GM18502 (cell line): Measurements from ENCODE around the gene ANKRA2.

ENCODE experiments used
- ATAC-seq: cut with Tn5 transposase; IDR thresholded peaks from one replicate; pipeline ENCODE4 v1.9.1; 2021; ENCODE audit warnings: mild to moderate bottlenecking; ENCODE audit not compliant: unreplicated experiment, poor library complexity

Gene ANKRA2, protein sequence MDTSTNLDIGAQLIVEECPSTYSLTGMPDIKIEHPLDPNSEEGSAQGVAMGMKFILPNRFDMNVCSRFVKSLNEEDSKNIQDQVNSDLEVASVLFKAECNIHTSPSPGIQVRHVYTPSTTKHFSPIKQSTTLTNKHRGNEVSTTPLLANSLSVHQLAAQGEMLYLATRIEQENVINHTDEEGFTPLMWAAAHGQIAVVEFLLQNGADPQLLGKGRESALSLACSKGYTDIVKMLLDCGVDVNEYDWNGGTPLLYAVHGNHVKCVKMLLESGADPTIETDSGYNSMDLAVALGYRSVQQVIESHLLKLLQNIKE

GRCh38 chr5:73565139-73565968 lies at the start of gene ANKRA2, which contains the start of gene UTP15:
TSS of gene ANKRA2 (minus strand) at chr5:73565639. CDS start at chr5:73562881, 2,758 bp downstream.
TSS of gene UTP15 (plus strand) at chr5:73565743. CDS start at chr5:73567345, 1,602 bp downstream.
- peak; percentile 93 for ATAC-seq

DNA sequence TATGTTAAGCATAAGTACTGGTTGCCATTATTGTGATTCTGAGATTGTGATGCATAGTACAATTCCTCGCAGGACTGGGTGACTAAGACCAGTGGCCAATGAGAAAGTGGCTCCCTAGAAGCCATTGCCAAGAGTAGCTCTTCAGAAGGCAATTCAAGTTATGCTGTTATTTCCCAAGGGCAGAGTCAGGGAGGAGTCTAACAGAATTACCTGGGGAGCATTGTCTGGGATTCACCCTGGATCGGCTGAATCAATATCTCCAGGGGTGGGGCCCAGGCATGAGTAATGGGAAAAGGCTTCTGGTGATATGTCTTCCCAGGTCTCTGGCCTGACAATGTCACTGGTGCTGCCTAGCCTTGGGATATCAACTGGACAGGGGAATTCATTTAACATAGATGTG lies 49.6 kb upstream of the ANKRA2 start:
- ATAC-seq: no peak

- no peak for ATAC-seq
These were observed 47.4 kb upstream of the ANKRA2 start for GRCh38 chr5:73612799-73613198.

DNA sequence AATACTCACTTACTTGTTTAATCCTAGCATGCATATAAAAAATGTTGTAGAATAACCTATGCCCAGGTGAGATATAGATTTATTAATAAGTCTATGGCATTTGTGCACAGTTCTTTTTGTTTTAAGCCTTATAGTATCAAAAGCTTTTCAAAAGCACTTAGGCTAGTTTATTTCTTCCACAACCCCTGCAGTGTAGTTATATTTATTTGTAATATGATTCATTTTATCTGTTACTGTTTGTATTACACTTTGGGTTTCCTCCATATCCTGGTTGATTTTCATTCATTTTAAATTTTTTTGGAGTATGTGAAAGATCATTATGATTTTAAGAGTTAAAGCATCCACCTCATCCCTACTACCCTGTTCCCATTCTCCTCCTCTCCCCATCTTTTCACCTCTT lies 41.8 kb upstream of the ANKRA2 start:
- ATAC-seq: no peak

- ATAC-seq: no peak
These were observed 40.8 kb upstream of the ANKRA2 start for GRCh38 chr5:73606206-73606753.

- ATAC-seq: no peak
These were observed 40.0 kb upstream of the ANKRA2 start for GRCh38 chr5:73605223-73606087.

GRCh38 chr5:73603998-73604397 lies 38.6 kb upstream of the ANKRA2 start:
- no peak for ATAC-seq

DNA sequence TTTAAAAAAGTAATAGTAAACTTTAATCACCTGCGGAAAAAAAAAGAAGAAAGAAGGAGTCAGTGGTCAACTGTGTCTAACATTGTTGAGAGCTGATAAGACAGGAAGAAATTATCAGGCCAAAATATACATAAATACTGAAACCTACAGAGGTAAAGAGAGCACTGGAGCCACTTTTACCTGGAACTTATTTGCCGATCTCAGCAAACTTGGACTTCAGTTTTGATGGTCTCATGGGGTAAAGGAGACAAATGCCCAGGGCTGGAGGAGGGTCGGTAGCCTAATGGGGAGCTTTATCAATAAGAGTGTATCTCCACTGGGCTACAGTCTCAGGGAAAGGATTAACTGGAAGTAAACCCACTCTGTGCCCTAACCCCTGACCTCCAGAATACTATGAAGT lies 33.9 kb upstream of the ANKRA2 start:
- ATAC-seq: no peak

GRCh38 chr5:73596705-73597328 lies 31.4 kb upstream of the ANKRA2 start:
- no peak for ATAC-seq

DNA sequence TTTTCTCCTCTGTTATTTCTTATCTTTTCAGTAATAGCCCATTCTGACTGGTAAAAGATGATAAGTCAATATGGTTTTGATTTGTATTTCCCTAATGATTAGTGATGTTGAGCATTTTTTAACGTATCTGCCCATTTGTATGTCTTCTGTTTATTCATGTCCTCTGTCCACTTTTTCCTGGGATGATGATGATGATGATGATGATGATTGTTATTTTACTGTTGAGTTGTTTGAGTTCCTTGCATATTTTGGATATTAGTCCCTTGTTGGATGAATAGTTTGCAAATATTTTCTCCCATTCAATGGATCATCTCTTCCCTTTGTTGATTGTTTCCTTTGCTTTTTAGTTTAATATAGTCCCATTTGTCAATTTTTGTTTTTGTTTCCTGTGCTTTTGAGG lies 27.1 kb upstream of the ANKRA2 start:
- no peak for ATAC-seq

GRCh38 chr5:73591698-73592501 lies 26.5 kb upstream of the ANKRA2 start:
- no peak for ATAC-seq

- ATAC-seq: peak; percentile 70
These were observed 25.8 kb upstream of the ANKRA2 start for GRCh38 chr5:73591102-73591695.

DNA sequence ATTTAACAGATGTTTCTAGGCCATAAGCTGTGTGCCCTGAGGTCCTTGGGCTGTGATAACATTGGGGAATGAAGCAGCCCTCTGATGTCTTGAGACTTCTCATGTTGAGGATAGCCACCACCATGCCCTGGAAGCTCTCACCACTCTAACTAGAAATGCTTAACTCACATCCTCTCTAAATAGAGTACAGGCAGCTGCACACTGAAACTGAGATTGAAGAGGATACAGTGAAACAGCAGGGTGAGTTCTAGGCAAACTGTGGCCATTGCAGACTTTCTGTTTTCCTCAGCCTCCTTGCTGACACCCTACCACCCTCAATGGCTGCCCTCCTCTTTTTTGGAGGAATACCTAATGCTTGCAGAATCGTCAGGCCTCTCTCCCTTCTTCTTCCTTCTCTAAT lies 22.5 kb upstream of the ANKRA2 start:
- ATAC-seq: peak; percentile 75

- no peak for ATAC-seq
These were observed 17.1 kb upstream of the ANKRA2 start for GRCh38 chr5:73582285-73583145.

DNA sequence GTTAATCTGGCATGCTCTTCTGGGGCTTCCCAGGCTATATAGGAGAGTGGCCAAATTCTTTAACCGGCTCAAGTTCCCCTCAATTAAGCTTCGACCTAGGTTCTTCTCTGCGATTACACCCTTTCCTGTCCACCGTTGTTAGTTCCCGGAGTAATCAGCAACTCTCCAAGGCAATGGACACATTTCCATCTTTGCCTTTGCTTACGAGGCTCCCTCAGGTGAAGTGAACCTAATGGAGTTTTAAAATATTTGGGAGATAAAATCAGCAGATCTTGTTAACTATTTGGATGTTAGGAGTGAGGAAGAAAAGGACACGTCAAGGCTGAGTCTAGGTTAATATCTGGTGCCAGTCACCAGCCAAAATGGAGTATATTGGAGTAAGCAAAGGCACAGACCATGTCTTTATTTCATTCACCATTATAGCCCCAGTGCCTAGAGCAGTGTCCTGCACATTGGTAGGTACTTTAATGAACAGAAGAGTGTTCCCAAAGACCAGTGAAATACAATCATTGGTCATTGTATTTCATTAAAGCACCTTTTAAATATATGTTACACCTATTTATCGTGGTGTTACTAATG lies 619 bp upstream of the ANKRA2 start:
- ATAC-seq: peak; percentile 35

DNA sequence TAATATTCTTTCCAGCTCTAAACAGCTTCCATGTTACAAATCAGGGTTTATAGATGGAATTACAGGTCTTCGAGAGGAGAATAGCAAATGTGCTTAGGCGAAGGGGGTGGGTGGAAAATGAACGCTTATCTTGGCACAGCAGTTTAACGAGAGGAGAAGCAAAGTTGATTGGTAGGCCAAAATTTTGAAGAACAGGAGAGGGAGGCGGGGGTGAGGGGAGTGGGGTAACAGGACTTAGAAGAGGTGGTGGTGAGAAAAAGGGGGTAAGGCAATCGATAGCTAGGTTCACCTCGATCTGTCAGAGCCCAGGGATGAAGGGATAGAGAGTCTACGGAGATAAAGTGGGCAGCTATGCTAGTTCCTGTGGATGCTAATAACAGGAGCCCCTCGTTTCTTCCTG lies 764 bp downstream of the ANKRA2 start:
- peak; percentile 9 for ATAC-seq

GRCh38 chr5:73564018-73564417 lies 1.4 kb downstream of the ANKRA2 start:
- no peak for ATAC-seq
